ENCODE results near the gene FAM193A.

GRCh38 chr4:2588259-2588658, 51.8 kb downstream of the FAM193A start:
- TF ChIP-seq SIN3A (IDR thresholded peaks at IDR 0.05; ENCODE audit: borderline replicate concordance, insufficient read depth, low read length), result no peak
- no peak for TF ChIP-seq REST (IDR thresholded peaks at IDR 0.05; ENCODE audit: insufficient read depth in 1 of 2, low read depth in 2 of 2, low read length in 2 of 2)
